Renal cortical epithelial cell (primary cell): ENCODE results near the gene KNSTRN. TPM values are rescaled to one million over a fixed set of nuclear protein-coding genes. Genes with fewer than 3 reads are reported as not detected.

Experiments used
- DNase-seq: peaks from one replicate; pipeline ENCODE4 v3.0.0-alpha.2; 2011; ENCODE audit warnings: low read depth
- total RNA-seq: library from RNA; depleted of rRNA; stranded (reverse); fragments of >200 nt; gene quantifications from 2 replicates; pipeline ENCODE4 v1.2.3, GENCODE V29; 2014

Gene KNSTRN, protein sequence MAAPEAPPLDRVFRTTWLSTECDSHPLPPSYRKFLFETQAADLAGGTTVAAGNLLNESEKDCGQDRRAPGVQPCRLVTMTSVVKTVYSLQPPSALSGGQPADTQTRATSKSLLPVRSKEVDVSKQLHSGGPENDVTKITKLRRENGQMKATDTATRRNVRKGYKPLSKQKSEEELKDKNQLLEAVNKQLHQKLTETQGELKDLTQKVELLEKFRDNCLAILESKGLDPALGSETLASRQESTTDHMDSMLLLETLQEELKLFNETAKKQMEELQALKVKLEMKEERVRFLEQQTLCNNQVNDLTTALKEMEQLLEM
- total RNA-seq = 34.2 and 58.5 TPM in 2 replicates

DNA sequence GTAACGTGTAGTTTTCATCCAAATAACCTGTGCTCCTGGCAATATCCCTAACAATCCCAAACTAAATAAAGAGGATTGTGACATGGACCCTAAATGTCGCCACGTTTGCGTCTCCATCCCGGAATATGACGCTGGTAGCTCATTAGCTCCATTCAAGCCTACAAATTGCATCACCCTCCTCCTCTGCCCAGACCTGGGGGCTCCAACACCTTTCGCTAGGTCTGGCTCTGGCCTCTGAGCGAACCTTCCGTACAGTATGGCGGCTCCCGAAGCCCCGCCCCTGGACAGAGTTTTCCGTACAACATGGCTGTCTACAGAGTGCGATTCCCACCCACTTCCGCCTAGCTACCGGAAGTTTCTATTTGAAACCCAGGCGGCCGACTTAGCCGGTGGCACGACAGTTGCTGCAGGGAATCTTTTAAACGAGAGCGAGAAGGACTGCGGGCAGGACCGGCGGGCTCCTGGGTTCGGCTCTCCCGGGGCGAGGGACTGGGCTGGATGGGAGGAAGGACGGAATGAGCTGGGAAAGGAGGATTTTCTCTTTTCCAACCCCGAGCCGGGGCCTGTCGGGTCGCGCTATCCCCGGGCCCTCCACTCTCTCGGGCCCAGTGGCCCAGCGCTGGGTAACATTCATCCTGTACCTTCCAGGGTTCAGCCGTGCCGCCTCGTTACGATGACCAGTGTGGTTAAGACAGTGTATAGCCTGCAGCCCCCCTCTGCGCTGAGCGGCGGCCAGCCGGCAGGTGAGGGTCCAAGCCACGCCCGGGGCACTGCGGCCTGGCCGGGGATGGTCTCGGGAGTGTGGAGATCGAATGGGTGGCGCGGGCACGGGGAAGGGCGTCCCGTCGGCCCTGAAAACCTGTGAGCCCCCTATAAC lies at the start of gene KNSTRN:
TSS of gene KNSTRN (plus strand) at position 142 of the 877 bp plus-strand sequence. CDS start at position 257, 115 bp downstream.
- peak; percentile 88 for DNase-seq

DNA sequence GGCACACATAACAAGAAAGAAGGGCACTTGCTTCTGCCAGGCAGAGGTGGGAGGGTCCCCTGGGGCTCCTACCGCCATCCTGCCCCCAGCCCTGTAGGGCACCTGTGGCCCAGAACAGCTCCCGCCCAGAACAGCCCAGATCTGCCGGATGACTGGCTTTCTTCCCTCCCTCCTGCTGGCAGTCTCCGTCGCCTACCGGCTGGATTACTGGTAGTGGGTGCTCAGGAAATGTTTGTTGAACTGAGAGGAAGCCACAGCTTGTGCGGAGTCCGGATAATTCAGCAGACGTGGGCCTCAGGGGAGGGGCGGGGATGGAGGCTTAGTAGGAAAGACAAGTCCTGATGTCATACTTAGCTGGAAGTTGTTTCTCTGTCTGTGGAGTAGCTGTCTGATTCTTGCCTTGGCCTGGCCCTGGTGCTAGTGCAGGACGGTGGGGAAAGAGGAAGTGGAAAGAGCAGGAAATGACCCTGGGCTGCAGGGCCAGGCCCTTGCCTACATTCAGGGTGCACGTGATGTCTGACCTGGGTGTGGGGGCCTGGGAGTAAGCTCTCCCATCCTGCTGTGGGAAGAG lies 48.5 kb upstream of the KNSTRN start:
- DNase-seq = no peak

DNA sequence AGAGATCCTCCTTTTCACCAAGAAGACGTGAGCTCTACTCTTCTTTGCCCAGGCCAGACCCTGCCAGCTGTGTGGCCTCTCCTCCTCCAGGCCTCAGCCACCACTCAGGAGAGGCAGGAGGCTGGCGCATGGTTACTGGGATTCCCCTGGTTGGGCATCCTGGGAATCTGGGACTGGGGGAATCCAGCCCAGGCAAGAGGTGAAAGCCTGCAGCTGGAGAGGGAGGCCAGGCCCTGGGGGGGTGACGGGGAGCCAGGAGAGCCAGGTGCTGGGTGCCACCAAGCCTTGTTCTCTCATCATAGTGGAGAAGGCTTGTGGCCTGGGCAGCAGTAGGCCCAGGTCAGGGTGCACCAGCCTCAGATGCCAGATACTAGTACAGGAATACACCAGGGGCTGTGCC lies 48.0 kb upstream of the KNSTRN start:
- no peak for DNase-seq

DNA sequence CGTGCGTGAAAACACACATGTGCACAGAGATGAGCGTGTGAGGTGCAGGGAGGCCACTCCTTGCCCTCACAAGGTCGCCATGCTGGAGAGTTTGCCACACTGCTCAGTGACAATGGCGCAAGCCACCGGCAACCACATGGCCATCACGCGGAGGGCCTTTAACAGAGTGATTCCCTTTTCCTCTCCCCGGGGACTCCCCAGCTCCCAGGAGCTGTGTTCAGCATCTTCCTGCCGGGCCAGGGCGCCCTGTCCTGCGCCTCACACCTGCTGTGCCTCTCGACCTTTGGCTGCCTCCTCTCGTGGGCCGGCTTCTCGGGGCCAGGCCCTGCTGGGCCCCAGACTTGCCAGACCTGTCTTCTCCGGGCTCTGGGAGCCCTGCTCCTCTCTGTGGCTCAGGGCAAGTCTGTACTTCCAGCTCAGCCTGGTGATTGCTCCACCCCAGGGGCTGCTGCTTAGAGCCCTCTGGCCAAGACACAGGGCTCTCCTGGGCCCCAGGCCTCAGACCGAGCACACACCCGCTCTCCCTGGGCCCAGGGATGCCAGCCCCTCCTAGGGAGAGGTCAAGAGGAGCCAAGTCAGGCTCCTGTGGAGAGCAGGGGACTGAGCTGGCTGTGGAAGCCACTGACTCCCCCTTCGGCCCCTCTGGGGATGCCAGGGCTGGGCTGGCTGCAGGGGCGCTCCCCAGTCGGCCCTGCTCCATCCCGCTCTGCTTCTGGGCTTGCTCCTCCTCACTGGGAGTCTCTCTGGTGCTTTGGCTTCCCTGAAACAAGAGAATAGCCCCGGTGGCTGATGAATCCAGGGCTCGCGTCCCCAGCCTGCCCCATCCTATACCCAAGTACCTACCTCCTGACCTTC lies 47.4 kb upstream of the KNSTRN start:
- no peak for DNase-seq

DNA sequence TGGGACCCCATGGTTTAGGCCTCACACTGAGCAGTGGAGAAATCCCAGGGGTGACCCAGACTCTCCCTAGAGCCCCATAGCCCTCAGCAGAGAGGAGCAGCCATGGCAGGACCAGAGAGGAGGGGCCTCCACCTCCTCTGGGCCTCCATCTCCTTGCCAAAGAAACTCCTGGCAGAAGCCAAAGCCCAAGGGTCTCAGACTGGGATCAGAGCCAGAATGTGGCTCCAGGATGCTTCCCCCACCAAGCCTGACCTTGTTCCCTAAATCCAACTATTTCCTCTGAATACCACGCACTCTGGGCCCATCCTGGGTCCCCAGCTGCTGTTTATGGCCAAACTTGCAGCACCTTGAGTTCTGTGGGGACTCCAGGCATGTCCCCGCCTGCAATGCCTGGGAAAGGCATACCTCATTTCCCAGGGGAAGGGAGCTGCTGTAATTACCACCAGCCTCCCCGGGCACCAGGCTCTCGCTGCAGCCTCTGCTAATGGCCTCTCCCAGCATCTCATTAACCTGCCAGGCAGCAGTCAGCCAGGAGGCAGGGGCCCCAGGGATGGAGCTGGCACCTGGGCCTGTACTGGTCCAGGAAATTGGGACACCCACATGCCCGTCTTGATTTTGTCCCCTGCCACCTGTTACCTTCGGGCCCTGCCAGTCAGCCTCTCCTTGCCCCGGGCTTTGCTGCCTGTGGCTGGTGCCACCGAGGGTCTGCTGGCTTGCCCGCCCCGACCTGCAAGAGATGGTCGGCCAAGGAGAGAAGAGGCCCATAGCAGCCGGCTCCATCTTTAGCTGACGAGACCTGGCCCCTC lies 46.4 kb upstream of the KNSTRN start:
- DNase-seq = no peak

DNA sequence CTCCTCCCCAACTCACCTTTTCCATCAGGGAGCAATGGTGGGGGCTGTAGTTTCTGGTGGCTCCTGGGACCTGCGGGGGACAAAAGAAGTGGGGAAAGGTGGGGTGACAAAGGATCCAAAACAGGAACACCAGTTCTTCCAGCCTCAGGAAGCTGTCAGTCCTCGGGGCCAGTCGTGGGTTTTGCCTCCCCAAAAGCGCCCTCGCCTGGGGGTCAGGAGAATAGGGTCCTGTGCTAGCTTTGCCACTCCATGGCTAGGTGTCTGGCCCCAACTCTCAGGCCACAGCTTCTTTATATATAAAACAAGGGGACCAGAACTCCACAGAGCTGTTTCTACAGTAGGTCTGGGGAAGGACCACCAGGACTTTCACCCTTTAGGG lies 45.8 kb upstream of the KNSTRN start:
- DNase-seq = no peak

DNA sequence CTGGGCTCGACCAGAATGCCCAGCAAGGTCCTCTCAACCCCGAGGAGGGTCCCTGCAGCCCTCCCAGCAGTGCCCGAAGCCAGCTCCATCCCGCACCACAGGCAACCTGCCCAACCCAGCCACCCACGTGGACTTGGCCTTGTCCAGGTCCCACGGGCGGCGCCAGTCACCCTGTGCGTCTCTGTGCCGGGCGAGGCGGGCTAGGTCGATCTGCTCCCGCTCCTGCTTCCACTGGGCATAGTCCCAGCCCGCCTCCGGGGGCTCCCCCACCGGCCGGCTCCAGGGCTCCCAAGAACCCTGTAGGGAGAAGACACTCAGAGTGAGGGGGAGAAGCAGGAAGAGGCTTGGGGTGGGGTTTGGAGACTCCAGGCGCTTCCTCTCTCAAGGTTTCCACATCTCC lies 44.9 kb upstream of the KNSTRN start:
- no peak for DNase-seq

DNA sequence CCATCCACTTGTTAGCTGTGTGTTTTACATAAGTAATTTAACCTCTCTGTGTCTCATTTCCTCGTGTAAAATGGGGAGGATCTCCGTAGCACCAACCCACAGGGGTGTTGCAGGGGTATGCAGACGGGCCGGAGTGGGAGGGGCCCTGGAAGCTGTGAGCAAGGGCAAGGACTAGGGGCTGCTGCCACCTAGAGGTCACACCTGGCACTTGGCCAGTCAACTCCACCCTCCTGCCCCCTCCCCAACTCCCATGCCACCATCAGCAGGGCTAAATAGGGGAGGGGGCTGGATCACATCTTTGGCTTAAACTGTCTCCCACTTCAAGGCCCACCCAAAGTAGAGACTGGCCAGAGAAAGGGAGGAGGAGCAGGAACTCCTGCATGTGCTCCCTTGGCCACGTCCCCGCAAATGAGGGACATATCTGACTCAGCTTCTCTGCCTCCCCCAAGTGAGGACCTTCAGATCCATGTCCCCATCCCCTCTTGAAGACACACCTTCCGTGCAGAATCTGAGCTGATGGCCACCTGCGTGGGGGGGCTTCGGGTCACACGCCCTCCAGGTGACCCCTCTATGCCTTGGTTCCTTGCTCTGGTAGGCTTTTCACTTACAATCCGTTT lies 44.4 kb upstream of the KNSTRN start:
- DNase-seq = peak; percentile 33

DNA sequence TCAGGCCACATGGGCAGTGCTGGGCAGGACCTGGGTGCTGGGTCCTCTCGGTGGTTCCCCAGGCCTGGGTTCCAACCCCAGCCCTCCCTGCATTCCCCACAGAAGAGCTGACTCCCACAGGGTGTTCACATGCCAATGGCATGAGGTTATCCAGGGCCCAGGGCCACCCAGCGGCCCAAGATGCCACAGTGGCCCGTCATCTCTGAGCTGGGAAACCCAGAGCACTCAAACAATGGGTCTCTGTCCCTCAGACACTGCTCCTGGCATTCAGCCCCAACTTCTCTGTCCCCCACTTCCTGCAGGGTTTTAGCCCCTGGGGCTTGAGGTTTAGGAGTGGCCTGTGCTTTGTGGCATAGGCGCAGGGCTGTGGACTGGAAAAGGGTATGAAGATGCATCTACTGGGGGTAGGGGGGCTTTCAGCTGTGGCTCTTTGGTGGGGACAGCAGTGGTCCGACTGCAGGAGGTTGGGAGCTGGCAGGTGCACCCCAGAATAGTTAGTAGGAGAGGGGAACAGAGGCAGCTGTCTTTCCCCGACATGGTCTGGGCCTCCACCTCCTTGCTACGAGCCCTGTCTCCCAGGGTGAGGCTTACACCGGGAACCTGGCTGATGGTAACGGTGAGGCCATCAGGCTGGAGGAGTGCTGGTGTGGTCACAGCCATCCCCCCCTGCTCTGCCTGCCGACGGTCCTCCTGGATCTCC lies 43.5 kb upstream of the KNSTRN start:
- peak; percentile 85 for DNase-seq

DNA sequence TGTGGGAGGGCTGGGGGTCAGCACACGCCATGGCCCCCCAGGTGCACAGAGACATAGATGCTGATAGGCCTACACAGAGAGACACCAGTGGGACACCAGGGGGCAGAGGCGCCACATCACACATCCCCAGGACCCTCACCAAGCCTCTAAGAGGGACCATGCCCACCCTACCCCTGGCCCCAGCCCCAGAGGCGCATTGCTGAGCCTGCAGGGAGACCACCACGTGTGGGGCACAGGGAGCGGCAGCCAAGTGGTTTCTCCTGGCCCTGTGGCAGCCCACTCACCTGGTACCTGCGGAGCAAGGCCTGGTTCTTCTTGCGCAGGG lies 42.9 kb upstream of the KNSTRN start:
- no peak for DNase-seq

DNA sequence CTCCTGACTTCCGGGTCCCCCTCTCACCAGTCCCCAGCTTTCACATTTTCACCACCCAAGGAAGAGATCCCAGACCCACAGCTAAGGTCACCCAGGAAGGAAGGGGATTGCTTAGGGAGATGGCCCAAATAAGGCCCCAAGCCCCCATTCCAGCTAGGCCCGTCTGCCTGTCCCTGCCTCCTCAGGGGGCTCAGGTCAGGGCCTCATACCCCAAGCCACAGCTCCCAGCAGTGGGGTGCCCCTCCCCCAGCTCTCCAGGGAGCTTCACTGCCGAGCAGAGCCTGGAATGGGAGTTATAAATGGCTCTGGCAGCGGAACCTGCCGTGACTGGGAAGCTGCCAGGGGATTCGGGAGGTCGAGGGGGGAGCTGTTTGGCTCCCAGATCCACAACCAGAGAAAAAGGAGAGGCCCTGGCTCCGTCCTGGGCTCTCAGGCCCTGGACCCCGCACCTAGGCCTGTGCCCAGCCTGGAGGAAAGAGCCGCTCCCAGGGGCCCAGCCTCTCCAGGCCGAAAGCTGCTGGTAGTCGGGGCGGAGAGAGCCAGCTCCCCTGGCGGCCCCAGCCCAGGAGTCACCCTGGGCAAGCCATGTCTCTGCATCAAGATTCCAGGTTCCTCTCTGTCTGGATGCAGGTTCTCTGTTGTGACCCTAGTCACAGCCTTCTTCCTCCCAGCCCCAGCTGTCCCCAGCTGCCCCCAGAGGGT lies 42.3 kb upstream of the KNSTRN start:
- no peak for DNase-seq

DNA sequence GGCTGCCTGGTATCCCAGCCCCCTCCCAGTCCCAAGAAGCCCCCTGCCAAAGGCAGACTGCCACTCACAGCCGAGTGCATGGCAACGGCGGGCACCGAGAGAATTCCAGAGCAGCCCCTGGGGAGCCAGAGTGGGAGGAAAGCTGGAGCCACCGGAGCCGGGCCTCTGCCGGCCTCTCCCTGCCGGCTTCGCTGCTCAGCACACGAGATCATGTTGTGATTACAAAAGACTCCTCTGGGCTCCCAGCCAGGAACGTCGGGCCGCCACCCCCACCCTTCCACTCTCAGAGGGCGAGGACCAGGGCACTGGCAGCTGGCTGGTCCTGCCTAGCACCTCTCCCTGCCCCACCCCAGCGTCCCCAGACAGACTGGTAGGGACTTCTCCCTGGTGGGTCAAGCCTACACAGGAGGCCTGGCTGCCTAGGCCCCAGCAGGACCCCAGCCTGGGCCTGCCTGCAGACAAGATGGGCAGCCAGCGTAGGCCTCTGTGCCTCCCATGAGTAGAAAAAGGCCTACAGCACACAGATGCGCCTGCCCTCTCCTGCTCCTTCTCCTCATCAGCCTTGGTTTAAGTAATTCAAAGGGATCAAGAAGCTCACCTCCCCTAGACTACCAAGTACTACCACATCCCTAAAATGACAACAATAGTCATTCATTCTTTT lies 41.7 kb upstream of the KNSTRN start, which contains the start of gene CCDC9B:
TSS of gene CCDC9B (minus strand) at position 200 of the 661 bp plus-strand sequence. CDS start at position 80, 120 bp downstream.
- DNase-seq = peak; percentile 76

DNA sequence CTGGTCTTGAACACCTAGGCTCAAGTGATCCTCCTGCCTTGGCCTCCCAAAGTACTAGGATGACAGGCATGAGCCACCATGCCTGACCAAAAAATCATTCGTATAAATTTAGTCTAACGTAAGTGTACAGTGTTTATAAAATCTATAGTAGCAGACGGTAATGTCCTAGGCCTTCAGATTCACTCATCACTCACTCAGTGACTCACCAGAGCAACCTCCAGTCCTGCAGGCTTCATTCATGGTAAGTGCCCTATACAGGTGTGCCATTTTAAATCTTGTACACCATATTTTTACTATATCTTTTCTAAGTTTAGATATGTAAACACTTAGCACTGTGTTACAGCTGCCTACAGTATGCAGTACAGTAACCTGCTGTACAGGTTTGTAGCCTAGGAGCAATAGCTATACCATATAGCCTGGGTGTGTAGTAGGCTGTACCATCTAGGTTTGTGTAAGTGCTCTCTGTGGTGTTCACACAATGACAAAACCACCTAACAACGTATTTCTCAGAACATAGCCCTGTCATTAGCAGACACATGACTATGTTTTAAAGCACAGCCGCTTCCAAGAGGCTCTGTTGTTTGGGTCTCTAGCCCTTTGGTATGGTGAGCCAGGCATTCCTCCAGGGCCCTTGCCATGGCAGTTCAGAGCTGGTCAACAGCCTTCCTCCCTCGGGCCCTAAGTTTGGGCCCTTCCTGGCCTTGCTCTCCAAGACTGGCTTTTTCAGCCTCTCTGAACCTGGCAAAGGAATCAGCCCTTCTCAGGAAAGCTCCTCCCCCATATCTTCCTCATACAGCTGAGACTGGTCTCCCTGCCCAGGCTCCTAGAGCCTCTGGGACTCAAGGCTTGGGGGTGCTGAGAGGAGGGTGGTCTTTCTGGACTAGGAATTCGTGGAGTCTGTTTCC lies 39.9 kb upstream of the KNSTRN start:
- no peak for DNase-seq

DNA sequence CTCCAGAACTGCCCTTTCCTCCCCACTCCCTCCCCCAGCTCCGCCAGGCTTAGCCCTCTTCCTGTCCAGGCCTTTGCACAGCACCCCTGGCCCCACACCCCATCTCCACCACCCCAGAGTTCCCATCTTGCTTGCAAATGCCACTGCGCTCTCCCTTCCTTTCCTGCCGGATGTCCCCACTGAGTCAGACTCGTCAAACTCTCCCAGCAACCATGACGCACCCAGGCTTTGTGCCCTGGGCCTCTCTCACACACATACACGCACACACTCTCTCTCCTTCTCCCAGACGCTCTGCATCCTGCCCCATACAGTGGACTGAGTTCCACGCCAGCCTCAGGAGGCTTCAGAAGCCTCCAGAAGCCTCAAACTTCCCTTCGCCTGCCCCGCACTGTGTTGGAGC lies 39.0 kb upstream of the KNSTRN start:
- DNase-seq = peak; percentile 27

DNA sequence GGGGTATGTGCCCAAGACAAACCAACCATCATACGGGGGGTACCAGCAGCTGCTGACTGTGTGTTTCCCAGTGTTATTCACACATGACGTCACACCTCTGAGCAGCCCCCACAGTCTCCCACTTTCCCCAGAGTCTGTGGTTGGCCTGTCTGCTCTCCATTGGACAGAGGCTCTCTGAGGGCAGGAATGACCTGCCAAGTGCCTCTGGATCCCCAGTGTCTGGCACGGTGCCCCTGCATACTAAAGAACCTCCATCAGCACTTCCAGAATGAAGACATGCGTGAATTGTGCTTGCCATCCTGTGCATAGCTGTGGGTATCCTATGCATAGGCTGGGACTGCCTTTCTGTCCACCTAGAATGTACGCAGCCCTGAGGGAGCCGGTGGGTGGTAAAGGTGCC lies 38.3 kb upstream of the KNSTRN start:
- DNase-seq = no peak

DNA sequence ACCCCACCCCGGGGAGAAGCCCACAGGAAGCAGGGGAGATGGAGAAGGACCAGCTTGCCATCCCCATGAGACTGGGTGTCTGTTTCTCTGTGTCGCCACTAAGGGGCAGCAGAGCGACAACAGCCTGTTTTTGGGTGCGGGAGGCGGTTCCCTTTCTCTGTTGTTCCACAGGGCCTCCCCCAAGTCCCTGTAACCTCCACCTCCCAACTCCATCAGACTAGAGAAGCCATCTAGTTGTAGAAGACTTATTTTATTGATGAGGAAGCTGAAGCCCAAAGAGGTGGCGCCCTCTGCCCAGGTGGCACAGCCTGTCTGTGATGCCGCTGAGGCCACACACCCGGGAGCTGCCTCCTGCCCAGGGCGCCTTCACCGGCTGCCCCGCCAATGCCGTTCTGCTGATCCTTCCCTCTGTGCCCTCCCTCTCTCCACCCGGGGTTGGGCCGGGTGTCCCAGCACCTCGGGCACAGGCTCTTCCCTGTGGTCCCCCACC lies 37.8 kb upstream of the KNSTRN start:
- peak; percentile 34 for DNase-seq

DNA sequence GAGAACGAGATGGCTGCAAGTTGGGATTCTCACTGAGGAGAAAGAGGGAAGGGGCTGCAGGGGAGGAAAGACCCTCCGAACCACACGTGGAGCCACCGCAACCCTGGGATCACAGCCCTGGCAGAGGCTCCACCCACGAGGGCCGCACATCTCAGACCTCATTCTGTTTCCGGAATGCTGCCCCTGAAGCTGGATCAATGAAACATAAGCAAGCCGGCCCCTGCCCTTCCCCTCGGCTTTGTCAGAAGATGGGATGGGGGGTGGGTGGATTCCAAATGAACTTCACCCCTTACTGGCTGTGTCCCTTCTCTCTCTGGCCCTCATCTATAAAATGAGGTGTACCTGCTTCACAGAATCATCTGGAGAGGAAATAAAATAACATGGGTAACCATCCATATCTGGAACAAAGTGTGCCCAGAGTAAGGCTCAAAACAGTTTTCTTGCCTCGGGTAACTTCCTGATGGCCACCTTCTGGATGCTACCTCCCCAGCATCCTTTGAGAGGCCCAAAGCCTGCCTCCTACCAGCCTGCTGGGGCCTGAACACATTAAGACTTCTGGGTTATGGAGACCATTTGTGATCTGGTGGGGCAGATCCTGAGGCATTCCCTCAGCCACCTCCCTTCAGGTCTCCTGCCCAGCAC lies 37.2 kb upstream of the KNSTRN start:
- no peak for DNase-seq
